ENCODE measurements around the gene MCM7.

MCM7 gene

GRCh38 chr7:100122067-100122466 lies 20.9 kb upstream of the MCM7 start:
- no peak for DNase-seq

GRCh38 chr7:100120733-100121036 lies 19.5 kb upstream of the MCM7 start:
- no peak for DNase-seq

GRCh38 chr7:100119970-100120732 lies 19.0 kb upstream of the MCM7 start:
- no peak for DNase-seq

- peak; percentile 95 for DNase-seq
Measured at GRCh38 chr7:100119072-100119969, 18.1 kb upstream of the MCM7 start, which contains the start of the genes CNPY4 and TAF6. Gene CNPY4 (plus strand): TSS chr7:100119634. CDS start chr7:100119745, 111 bp downstream. Gene TAF6 (minus strand): TSS chr7:100119358. CDS start chr7:100114209, 5,149 bp downstream.

- DNase-seq = no peak
Measured at GRCh38 chr7:100118388-100119071, 17.3 kb upstream of the MCM7 start.

DNA sequence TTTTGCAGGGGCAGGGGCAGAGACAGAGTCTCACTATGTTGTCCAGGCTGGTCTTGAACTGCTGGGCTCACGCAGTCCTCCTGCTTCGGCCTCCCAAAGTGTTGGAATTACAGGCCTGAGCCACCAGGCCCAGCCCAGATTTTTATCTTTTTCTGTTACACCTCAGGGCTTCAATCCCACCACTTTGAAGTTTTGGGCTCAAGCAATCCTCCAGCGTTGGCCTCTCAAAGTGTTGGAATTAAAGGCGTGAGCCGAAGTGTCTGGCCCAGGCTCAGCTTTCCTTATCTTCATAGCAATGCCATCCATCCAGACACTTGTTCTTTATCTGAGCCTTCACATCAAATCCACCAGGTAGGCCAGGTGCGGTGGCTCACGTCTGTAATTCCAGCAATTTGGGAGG lies 13.8 kb upstream of the MCM7 start:
- DNase-seq = no peak

GRCh38 chr7:100111914-100112313 lies 10.7 kb upstream of the MCM7 start:
- DNase-seq = no peak

GRCh38 chr7:100111156-100111555 lies 10.0 kb upstream of the MCM7 start:
- DNase-seq = no peak

DNA sequence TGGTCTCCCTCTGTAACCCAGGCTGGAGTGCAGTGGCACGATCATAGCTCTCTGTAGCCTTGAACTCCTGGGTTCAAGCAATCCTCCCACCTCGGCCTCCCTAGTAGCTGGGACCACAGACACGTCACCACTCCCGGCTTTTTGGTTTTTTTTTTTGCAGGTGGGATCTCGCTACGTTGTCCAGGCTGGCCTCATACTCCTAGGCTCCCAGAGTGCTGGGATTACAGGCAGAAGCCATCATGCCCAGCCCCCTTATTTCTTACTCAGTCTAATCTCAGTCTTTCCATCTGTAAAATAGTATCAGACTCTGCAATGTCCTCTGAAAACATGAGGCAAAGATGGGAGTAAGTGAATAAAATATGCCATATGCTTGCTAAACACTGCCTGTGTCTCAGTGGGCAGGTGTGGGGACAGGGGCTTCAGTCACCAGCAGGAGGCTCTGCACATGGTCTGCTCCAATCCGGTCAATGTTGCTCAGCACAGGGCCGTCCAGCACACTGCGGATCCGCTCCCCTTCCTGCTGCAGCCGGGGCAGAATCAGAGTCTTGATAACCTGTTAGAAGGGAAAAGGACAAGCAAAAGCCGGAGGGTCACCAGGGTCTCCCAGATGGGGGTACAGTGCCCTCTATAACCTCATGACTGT lies 8.4 kb upstream of the MCM7 start:
- no peak for DNase-seq

DNA sequence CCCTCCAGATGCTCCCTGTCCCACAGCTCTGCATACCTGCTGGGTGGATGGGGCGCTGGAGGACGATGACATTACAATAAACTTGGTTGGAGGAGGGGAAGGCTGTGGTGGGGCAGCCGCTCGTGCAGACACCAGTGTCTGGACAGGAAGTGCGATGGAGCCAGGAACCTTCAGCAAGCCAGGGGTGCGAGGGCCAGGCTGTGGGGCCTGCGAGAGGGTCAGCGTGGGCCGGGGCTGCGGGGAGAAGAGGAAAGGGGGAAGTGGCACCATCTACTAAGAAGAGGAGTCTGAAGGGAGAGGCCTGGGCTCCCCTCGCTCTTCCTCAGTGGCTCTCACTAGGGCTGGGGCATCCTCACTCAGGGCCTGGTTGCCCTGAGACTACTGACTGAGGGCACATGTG lies 6.7 kb upstream of the MCM7 start:
- no peak for DNase-seq

DNA sequence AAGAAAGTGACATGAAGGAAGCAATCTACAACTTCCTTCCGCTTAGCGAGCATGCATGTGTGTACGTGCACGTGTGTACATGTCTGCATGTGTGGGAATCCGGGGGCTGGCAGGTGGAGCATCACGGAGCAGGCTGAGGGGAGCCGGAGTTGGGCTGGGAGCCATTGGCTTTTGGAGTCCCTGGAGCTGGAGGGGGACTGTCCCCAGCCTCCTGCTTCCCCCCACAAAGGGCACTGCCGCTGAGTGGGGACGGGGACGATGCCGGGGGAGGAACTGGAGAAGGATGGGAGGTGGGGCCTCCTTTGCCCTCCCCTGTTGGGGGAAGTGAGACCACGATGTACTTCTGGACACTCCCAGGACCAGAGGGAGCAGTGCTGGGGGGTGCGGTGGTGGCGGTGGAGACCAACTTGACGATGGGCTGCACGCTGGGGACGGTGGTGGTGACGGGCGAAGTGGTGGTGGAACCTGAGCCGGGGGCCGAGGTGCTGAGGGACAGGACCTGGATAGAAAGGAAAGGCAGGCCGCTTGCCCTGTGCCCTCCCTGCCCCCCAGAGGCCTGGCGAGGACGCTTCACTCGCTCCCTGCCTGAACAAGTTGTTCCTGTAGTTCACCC lies 6.0 kb upstream of the MCM7 start:
- no peak for DNase-seq

- no peak for DNase-seq
Measured at GRCh38 chr7:100106633-100107032, 5.4 kb upstream of the MCM7 start.

GRCh38 chr7:100105534-100105933 lies 4.3 kb upstream of the MCM7 start:
- DNase-seq = no peak

- no peak for DNase-seq
Measured at GRCh38 chr7:100102950-100103840, 2.0 kb upstream of the MCM7 start.

DNA sequence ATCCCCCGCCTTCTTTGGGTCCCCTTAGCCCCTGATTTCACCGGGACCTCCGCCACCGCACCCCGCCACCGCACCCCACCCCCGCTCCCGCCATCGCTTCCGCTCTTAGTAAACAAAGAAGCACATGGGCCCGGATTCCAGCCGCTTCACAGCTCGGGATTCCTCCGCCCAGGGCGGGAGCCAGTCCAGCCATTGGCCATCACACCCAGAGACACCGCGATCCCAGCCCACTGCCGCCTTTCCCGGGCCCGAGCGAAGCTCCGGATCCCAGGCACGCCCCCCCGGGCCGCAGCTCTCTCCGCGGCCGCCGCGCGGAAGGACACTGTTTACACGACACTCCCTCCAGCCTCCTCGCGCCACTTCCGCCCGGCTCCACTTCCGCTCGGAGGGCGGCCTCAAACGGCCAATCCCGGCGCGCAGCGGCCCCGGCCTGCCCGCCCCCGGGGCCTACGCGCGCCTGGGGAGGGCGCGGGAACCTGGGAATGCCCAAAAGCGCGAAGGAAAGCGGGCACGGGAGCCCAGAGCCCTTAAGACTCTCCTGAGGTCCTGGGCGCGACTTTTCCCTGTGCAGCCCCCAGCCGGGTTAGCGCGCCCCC lies 679 bp downstream of the MCM7 start:
- DNase-seq = peak; percentile 82

GRCh38 chr7:100099452-100099851 lies 1.7 kb downstream of the MCM7 start:
- DNase-seq = no peak

DNA sequence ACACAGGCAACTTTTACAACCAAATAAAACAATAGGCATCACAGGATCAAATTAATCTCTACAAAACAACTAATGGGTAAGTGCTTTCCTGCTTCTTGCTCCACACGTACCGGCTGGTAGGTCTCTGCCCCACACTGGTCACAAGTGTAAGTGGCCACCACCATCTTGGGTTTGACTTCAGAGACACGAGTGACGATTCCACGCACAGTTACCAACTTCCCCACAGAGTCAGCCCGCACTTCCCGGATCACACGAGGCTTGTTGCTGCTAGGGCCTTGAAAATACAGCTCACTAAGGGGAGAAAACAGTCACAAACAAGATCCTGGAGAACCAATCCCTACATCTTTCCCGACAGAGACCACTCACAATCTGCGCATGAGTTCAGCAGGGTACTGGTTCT lies 2.3 kb downstream of the MCM7 start:
- DNase-seq = no peak

DNA sequence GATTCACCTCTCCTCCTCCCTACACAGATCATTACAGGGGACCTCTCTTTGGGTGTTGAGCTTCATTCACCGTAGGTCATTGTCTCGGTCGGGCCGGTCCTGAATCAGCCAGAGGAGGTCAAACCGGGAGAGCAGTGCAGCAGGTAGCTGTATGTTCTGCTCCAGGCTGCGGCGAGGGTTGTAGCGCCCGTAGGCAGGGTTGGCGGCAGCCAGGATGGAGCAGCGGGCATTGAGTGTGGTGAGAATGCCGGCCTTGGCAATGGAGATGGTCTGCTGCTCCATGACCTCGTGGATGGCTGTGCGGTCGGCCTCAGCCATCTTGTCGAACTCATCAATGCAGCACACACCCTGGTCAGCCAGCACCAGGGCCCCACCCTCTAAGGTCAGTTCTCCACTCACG lies 5.5 kb downstream of the MCM7 start:
- DNase-seq = no peak

DNA sequence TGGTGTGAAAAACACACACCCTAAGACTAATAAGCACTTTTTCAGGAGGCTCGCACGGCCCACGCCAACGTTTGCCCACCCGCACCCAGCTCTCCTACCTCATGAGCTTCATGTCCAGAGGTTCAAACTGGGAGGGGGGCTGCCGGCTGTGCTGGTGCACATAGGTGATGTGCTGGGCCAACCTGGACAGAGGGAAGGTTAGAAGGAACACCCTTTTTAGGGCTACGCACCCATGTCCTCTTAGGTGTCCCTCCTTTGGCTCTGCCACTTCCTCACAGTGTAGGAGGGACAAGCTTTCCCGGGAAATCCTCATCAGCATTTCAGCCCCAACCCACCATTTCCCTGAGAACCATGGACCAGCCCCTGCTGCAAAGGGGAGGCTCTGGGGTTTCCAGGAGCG lies 5.9 kb downstream of the MCM7 start:
- DNase-seq = no peak

GRCh38 chr7:100093925-100094486 lies 7.2 kb downstream of the MCM7 start:
- no peak for DNase-seq

DNA sequence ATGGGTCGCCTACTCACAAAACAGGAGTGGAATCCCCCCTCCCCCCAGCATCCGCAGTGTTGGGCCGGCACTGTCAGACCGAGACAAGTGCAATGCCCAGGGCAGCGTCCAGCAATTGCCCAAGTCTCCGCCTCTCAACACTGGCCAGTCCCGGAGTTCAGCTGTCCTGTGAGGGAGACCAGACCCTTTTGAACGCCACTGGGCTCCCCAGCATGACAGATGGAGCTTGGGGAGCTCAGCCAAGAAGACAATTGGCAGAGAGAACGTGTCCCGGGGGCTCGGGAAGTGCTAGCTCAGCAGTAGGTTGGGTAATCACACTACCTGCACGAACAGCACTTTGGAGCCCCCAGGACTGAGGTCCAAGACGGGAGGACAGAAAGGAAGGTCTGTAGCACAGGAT lies 7.7 kb downstream of the MCM7 start:
- DNase-seq = no peak

Data from NK-92 treated with Interleukin-12 subunit alpha and Interleukin-12 subunit beta, amount 100 ng/mL, for 24 hours (cell line).